WTC11 (cell line): ENCODE measurements around the gene S100G. TPM values are rescaled to one million over a fixed set of nuclear protein-coding genes. Genes with fewer than 3 reads are reported as not detected.

Experiments used
- ATAC-seq: fragments of 200-7000 bp; cut with Tn5 transposase; 2 replicates; pipeline ENCODE4 v1.10.0; 2021; ENCODE audit warnings: mild to moderate bottlenecking, moderate library complexity
- CTCF ChIA-PET: fragments of 300-600 bp; sonication (Branson Sonifier 250); formaldehyde crosslinking; loops from one replicate; lab custom pipeline; 2021; ENCODE audit warnings: antibody characterized with exemption; lab: Charles Lee
- POLR2A ChIA-PET: fragments of 350-600 bp; sonication (Branson Sonifier 250); formaldehyde crosslinking; loops from one replicate; lab custom pipeline; 2021; ENCODE audit warnings: antibody characterized with exemption; lab: Charles Lee
- DNase-seq: peaks from one replicate; pipeline ENCODE4 v3.0.0; 2021; ENCODE audit warnings: low spot score
- H3K27ac Mint-ChIP-seq: 2 replicates; pipeline ENCODE4 v1.8.0; 2021; ENCODE audit warnings: mixed read lengths
- H3K27me3 Mint-ChIP-seq: 2 replicates; pipeline ENCODE4 v1.8.0; 2021; ENCODE audit warnings: low read depth, mild to moderate bottlenecking, moderate library complexity, mixed read lengths
- H3K36me3 Mint-ChIP-seq: 2 replicates; pipeline ENCODE4 v1.8.0; 2021; ENCODE audit warnings: mixed read lengths
- H3K4me1 Mint-ChIP-seq: 2 replicates; pipeline ENCODE4 v1.8.0; 2022; ENCODE audit warnings: mixed read lengths
- H3K4me3 Mint-ChIP-seq: 2 replicates; pipeline ENCODE4 v1.8.0; 2021; ENCODE audit warnings: mild to moderate bottlenecking, moderate library complexity, mixed read lengths
- H3K9me3 Mint-ChIP-seq: 2 replicates; pipeline ENCODE4 v1.8.0; 2021; ENCODE audit warnings: mixed read lengths
- CBFB ChIP-seq: sonication (generic); formaldehyde crosslinking; IDR thresholded peaks from 2 replicates; pipeline ENCODE4 v1.8.1; 2022; ENCODE audit warnings: mild to moderate bottlenecking, low read depth, missing genetic modification reagents
- E2F1 ChIP-seq: sonication (generic); formaldehyde crosslinking; IDR thresholded peaks from 2 replicates; pipeline ENCODE4 v1.8.0; 2022; ENCODE audit warnings: mild to moderate bottlenecking, missing genetic modification reagents
- E2F5 ChIP-seq: sonication (generic); formaldehyde crosslinking; IDR thresholded peaks from 2 replicates; pipeline ENCODE4 v1.8.1; 2022; ENCODE audit warnings: mild to moderate bottlenecking, moderate library complexity, missing genetic modification reagents
- NFE2L1 ChIP-seq: sonication (generic); formaldehyde crosslinking; IDR thresholded peaks from 2 replicates; pipeline ENCODE4 v1.8.1; 2023; ENCODE audit warnings: missing genetic modification reagents
- NR2C2 ChIP-seq: sonication (generic); formaldehyde crosslinking; IDR thresholded peaks from 2 replicates; pipeline ENCODE4 v1.8.0; 2022; ENCODE audit warnings: mild to moderate bottlenecking, missing genetic modification reagents
- PRDM15 ChIP-seq: sonication (generic); formaldehyde crosslinking; IDR thresholded peaks from 2 replicates; pipeline ENCODE4 v1.8.0; 2022; ENCODE audit warnings: missing genetic modification reagents
- SOX15 ChIP-seq: fragments of 250-450 bp; sonication (Bioruptor Pico); IDR thresholded peaks from 2 replicates; pipeline ENCODE4 v1.9.0; 2021; ENCODE audit warnings: mild to moderate bottlenecking
- TP53 ChIP-seq: sonication (generic); formaldehyde crosslinking; IDR thresholded peaks from 2 replicates; pipeline ENCODE4 v1.8.1; 2023; ENCODE audit warnings: mild to moderate bottlenecking, missing genetic modification reagents
- USF1 ChIP-seq: sonication (generic); formaldehyde crosslinking; IDR thresholded peaks from 2 replicates; pipeline ENCODE4 v1.8.0; 2022; ENCODE audit warnings: mild to moderate bottlenecking, missing genetic modification reagents
- ZNF396 ChIP-seq: fragments of 250-450 bp; sonication (Bioruptor Pico); IDR thresholded peaks from 2 replicates; pipeline ENCODE4 v1.8.0; 2021; ENCODE audit warnings: mild to moderate bottlenecking, moderate library complexity, borderline replicate concordance
- ZNF512 ChIP-seq: sonication (generic); formaldehyde crosslinking; IDR thresholded peaks from 2 replicates; pipeline ENCODE4 v1.8.1; 2022; ENCODE audit warnings: missing genetic modification reagents, borderline replicate concordance
- ZNF532 ChIP-seq: fragments of 250-450 bp; sonication (Bioruptor Pico); IDR thresholded peaks from 2 replicates; pipeline ENCODE4 v1.9.0; 2021; ENCODE audit warnings: mild to moderate bottlenecking, borderline replicate concordance
- total RNA-seq: library from RNA; stranded (reverse); gene quantifications from 3 replicates; pipeline ENCODE4 v1.2.3, GENCODE V29; 2021

The S100G gene
- total RNA-seq, 1 experiment from 2014 or later = not detected

GRCh38 chrX:16671005-16671404 is 21.0 kb downstream of the S100G start (continued):
- TF ChIP-seq ZNF512 (CRISPR knock-in tag) (no peak), USF1 (no peak), E2F1 (CRISPR knock-in tag) (no peak), CBFB (CRISPR knock-in tag) (no peak), NR2C2 (no peak), ZNF396 (CRISPR knock-in tag) (no peak)

GRCh38 chrX:16678689-16679088 is 28.7 kb downstream of the S100G start:
- no peak overlapping the region for H3K27ac Mint-ChIP-seq
- no peaks in the 10 kb centered on the region for H3K27me3 Mint-ChIP-seq
- DNase-seq (no peak), ATAC-seq (no peak)
- H3K4me1 Mint-ChIP-seq = no peaks in the 10 kb centered on the region
- POLR2A ChIA-PET = no interaction called here
- TF ChIP-seq SOX15 (CRISPR knock-in tag) = no peak
- no peak for TF ChIP-seq E2F5 (CRISPR knock-in tag)
- TF ChIP-seq NFE2L1 = no peak
- TF ChIP-seq ZNF532 = no peak
- TF ChIP-seq TP53 = no peak
- no peak for TF ChIP-seq ZNF396 (CRISPR knock-in tag)
- no peak for TF ChIP-seq E2F1 (CRISPR knock-in tag)
- TF ChIP-seq PRDM15 (CRISPR knock-in tag) = no peak
- no peaks in the 10 kb centered on the region for H3K9me3 Mint-ChIP-seq
- peaks cover 48% of the 10 kb centered on the region for H3K36me3 Mint-ChIP-seq
- H3K4me3 Mint-ChIP-seq = no peak overlapping the region
- CTCF ChIA-PET = no interaction called here
